Adrenal gland (tissue), 12 donors: ENCODE data around the gene ODAD3. TPM values are rescaled to one million over a fixed set of nuclear protein-coding genes. Genes with fewer than 3 reads are reported as not detected.

Experiments used
- DNase-seq, 7 donors: peaks; one replicate each; pipeline ENCODE4 v3.0.0-alpha.2; 2019 to 2020
- H3K27ac ChIP-seq, 5 donors: fragments of 200-600 bp; sonication (generic) in 4 of 5; 1 replicate in 3 of 5; 2 replicates in 2 of 5; pipeline versions ENCODE4 v1.5.1 to v1.8.0; 2016 to 2020; ENCODE audit warnings: mild to moderate bottlenecking in 1 of 5
- H3K27me3 ChIP-seq: fragments of 200-600 bp; 2 replicates; pipeline ENCODE4 v1.8.0; 2021
- H3K36me3 ChIP-seq, 2 donors: fragments of 200-600 bp; replicated peaks in 1 of 2; 1 replicate in 1 of 2; 2 replicates in 1 of 2; pipeline versions ENCODE4 v1.5.1 to v1.8.0; 2018 to 2022
- H3K4me1 ChIP-seq, 2 donors: fragments of 200-600 bp; replicated peaks in 1 of 2; 1 replicate in 1 of 2; 2 replicates in 1 of 2; pipeline versions ENCODE4 v1.5.1 to v1.8.0; 2018 to 2021
- H3K4me3 ChIP-seq, 4 donors: fragments of 200-600 bp; sonication (generic) in 3 of 4; one replicate each; pipeline ENCODE4 v1.5.1; 2016 to 2018
- H3K9me3 ChIP-seq, 3 donors: fragments of 200-600 bp; sonication (generic) in 1 of 3; replicated peaks in 1 of 3; 1 replicate in 2 of 3; 2 replicates in 1 of 3; pipeline versions ENCODE4 v1.5.1 to v1.8.0; 2016 to 2021
- POLR2A ChIP-seq, 2 donors: fragments of 450-650 bp; IDR thresholded peaks; one replicate each; pipeline ENCODE4 v1.6.1; 2017; ENCODE audit warnings: antibody characterized with exemption in 2 of 2, mild to moderate bottlenecking in 2 of 2, moderate library complexity in 1 of 2
- WGBS, 4 donors: extraction: QIAGEN DNeasy Blood & Tissue Kit in 2 of 4; methylation state at CpG; one replicate each; pipeline versions ENCODE4 v1.1.5 to v1.1.7; 2013 to 2017; 5-methylcytosine and 5-hydroxymethylcytosine counted together
- intact Hi-C, 2 donors: fragments of 100-400 bp; cut with DNase I; formaldehyde crosslinking; loops; one replicate each; pipeline versions ENCODE4 v1.14.1 to v1.15.0; 2022 to 2023
- polyA plus RNA-seq, 3 donors: library from polyadenylated mRNA; stranded (reverse); fragments of 200-250 nt in 2 of 3; fragments of 350-450 nt in 1 of 3; fragmentation: Illumina TruSeq in 1 of 3; extraction: RNeasy Lipid Tissue Mini Kit (QIAGEN cat#74804) in 1 of 3; gene quantifications; one replicate each; pipeline ENCODE4 v1.2.3, GENCODE V29; 2013 to 2014
- small RNA-seq, 2 donors: library from RNA; depleted of rRNA; stranded (forward); fragments of <200 nt; gene quantifications; one replicate each; pipeline ENCODE3, GENCODE V24; 2016
- total RNA-seq, 9 donors: library from RNA; depleted of rRNA in 4 of 9; stranded (reverse); fragments of >200 nt in 4 of 9; fragments of 120-200 nt in 1 of 9; fragmentation: NEBNext Ultra II Directional in 1 of 9; extraction: Animal tissue kit (Norgen Biotek cat#: 25700) in 1 of 9; gene quantifications; one replicate each; pipeline versions ENCODE4 v1.1.0 to v1.2.4, GENCODE V29; 2013 to 2023
- TF ChIP-seq, protein P1 (sequence below), 6 experiments: fragments of 450-650 bp in 4 of 6; fragments of 200-600 bp in 2 of 6; sonication (generic) in 1 of 6; IDR thresholded peaks; 1 replicate in 5 of 6; 2 replicates in 1 of 6; pipeline versions ENCODE4 v1.5.1 to v1.8.0; 2016 to 2021; ENCODE audit warnings: antibody characterized with exemption in 6 of 6, mild to moderate bottlenecking in 2 of 6, moderate library complexity in 1 of 6
- donor health status: healthy with polysubstance abuse.
- donor health status: Bipolar disorder and iron deficiency.
- donor health status: DM: yes; HTN: yes; CAD: no.
- donor health status: DM: no; HTN: no; CAD: no.
- donor health status: DM: no; HTN: no; CAD: no.
- donor health status: DM: yes; HTN: yes; CAD: no.

The ODAD3 gene
- total and polyA plus RNA-seq, 12 donors = 0.69 to 7.9 (median 3.3) TPM

GRCh38 chr19:11373885-11374432 is 61.0 kb downstream of the ODAD3 start:
- 31 to 53% (median 45%) methylated on average over 11 of the region's 11 CpGs for WGBS, 4 donors
- Histone ChIP-seq H3K36me3 (no peaks in the 10 kb centered on the region), H3K27me3 (no peaks in the 10 kb centered on the region), H3K27ac (peak overlapping the region in 4 of 5 donors; percentile 78 to 97 (median 88)), H3K4me3 (peak overlapping the region in 2 of 4 donors; percentile 47 to 55), H3K4me1 (peaks cover 35 to 47% of the 10 kb centered on the region in 2 donors), H3K9me3 (no peaks in the 10 kb centered on the region)
- intact Hi-C loops = no loop called here
- DNase-seq = no peak
- TF ChIP-seq, protein P1, sequence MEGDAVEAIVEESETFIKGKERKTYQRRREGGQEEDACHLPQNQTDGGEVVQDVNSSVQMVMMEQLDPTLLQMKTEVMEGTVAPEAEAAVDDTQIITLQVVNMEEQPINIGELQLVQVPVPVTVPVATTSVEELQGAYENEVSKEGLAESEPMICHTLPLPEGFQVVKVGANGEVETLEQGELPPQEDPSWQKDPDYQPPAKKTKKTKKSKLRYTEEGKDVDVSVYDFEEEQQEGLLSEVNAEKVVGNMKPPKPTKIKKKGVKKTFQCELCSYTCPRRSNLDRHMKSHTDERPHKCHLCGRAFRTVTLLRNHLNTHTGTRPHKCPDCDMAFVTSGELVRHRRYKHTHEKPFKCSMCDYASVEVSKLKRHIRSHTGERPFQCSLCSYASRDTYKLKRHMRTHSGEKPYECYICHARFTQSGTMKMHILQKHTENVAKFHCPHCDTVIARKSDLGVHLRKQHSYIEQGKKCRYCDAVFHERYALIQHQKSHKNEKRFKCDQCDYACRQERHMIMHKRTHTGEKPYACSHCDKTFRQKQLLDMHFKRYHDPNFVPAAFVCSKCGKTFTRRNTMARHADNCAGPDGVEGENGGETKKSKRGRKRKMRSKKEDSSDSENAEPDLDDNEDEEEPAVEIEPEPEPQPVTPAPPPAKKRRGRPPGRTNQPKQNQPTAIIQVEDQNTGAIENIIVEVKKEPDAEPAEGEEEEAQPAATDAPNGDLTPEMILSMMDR (IDR thresholded peaks at IDR 0.05) = no peak
- no peak for TF ChIP-seq POLR2A (IDR thresholded peaks at IDR 0.05)

- intact Hi-C loops = no loop called here
- no peaks in the 10 kb centered on the region for H3K36me3 ChIP-seq
- H3K4me3 ChIP-seq = no peak overlapping the region
- TF ChIP-seq, protein P1 (IDR thresholded peaks at IDR 0.05) = no peak
- TF ChIP-seq POLR2A (IDR thresholded peaks at IDR 0.05) = no peak
- H3K27me3 ChIP-seq = no peaks in the 10 kb centered on the region
- H3K4me1 ChIP-seq = peaks cover 33 to 40% of the 10 kb centered on the region in 2 donors
- peak in 1 of 7 donors; percentile 88 for DNase-seq
- H3K9me3 ChIP-seq = no peaks in the 10 kb centered on the region
- 55 to 58% (median 57%) methylated on average over 10 of the region's 10 CpGs for WGBS, 4 donors
- H3K27ac ChIP-seq = peak overlapping the region in 1 of 5 donors; percentile 97
Measured at GRCh38 chr19:11373166-11373884, 61.6 kb downstream of the ODAD3 start.

- Histone ChIP-seq H3K4me3 (no peak overlapping the region), H3K27me3 (no peaks in the 10 kb centered on the region), H3K27ac (no peak overlapping the region), H3K4me1 (peaks cover 10 to 14% of the 10 kb centered on the region in 2 donors), H3K9me3 (no peaks in the 10 kb centered on the region), H3K36me3 (peaks cover 0 to 9% of the 10 kb centered on the region in 2 donors)
- intact Hi-C loops = no loop called here
- no peak for DNase-seq
- TF ChIP-seq, protein P1 (IDR thresholded peaks at IDR 0.05) = no peak
- TF ChIP-seq POLR2A (IDR thresholded peaks at IDR 0.05) = no peak
- WGBS, 4 donors = 91 to 96% (median 94%) methylated on average over 2 of the region's 2 CpGs
Measured at GRCh38 chr19:11370744-11371143, 64.2 kb downstream of the ODAD3 start.

Small RNA genes within 50 kb of the gene (small RNA-seq; reads per million reads assigned to genes)
- 0 reads per million in 2 donors for gene RF00019

Other genes starting within 250 kb of the ODAD3 start
- gene KANK2, start 237.6 kb downstream of the ODAD3 start, total RNA-seq = 100 to 1,000 TPM in 7 of 9 donors, 10 to 100 TPM in 2; 23.7 to 395 (median 137) TPM
- gene KANK2, start 237.6 kb downstream of the ODAD3 start, polyA plus RNA-seq = 100 to 1,000 TPM in 1 of 3 donors, 10 to 100 TPM in 2; 44.4 to 149 (median 62.7) TPM
- gene ANGPTL8, start 195.5 kb downstream of the ODAD3 start, total RNA-seq = 1 to 10 TPM in 2 of 9 donors, under 1 TPM in 4, not detected in 3; 0.33 to 1.8 (median 0.61) TPM
- 10 to 100 TPM in 1 of 3 donors, 1 to 10 TPM in 1, not detected in 1; 4.2 to 10.0 TPM for gene ANGPTL8, start 195.5 kb downstream of the ODAD3 start, polyA plus RNA-seq
- gene DOCK6, start 172.6 kb downstream of the ODAD3 start, total RNA-seq = 100 to 1,000 TPM in 1 of 9 donors, 10 to 100 TPM in 8; 14.5 to 101 (median 34.1) TPM
- 100 to 1,000 TPM in 1 of 3 donors, 10 to 100 TPM in 1, 1 to 10 TPM in 1; 4.5 to 152 (median 77.1) TPM for gene DOCK6, start 172.6 kb downstream of the ODAD3 start, polyA plus RNA-seq
- gene TSPAN16, start 139.0 kb downstream of the ODAD3 start, total RNA-seq = not detected
- not detected for gene TSPAN16, start 139.0 kb downstream of the ODAD3 start, polyA plus RNA-seq
- gene RAB3D, start 95.5 kb downstream of the ODAD3 start, total RNA-seq = 10 to 100 TPM in 6 of 9 donors, 1 to 10 TPM in 3; 4.2 to 23.9 (median 13.4) TPM
- 1 to 10 TPM; 2.6 to 4.3 (median 3.3) TPM for gene RAB3D, start 95.5 kb downstream of the ODAD3 start, polyA plus RNA-seq
- 1,000 to 10,000 TPM in 1 of 9 donors, 100 to 1,000 TPM in 8; 185 to 1,314 (median 282) TPM for gene TMEM205, start 88.9 kb downstream of the ODAD3 start, total RNA-seq
- 100 to 1,000 TPM; 135 to 306 (median 207) TPM for gene TMEM205, start 88.9 kb downstream of the ODAD3 start, polyA plus RNA-seq
- 10 to 100 TPM; 24.1 to 83.7 (median 57.5) TPM for gene CCDC159, start 88.6 kb downstream of the ODAD3 start, total RNA-seq
- gene CCDC159, start 88.6 kb downstream of the ODAD3 start, polyA plus RNA-seq = 100 to 1,000 TPM in 2 of 3 donors, 10 to 100 TPM in 1; 33.8 to 479 (median 238) TPM
- 10 to 100 TPM in 8 of 9 donors, 1 to 10 TPM in 1; 8.5 to 46.8 (median 42.6) TPM for gene PLPPR2, start 79.7 kb downstream of the ODAD3 start, total RNA-seq
- gene PLPPR2, start 79.7 kb downstream of the ODAD3 start, polyA plus RNA-seq = 10 to 100 TPM; 12.1 to 57.0 (median 39.9) TPM
- 1 to 10 TPM; 2.6 to 5.5 (median 4.2) TPM for gene SWSAP1, start 60.5 kb downstream of the ODAD3 start, total RNA-seq
- gene SWSAP1, start 60.5 kb downstream of the ODAD3 start, polyA plus RNA-seq = 1 to 10 TPM; 2.1 to 8.4 (median 6.0) TPM
- gene EPOR, start 50.8 kb downstream of the ODAD3 start, total RNA-seq = 10 to 100 TPM; 15.7 to 37.9 (median 23.8) TPM
- gene EPOR, start 50.8 kb downstream of the ODAD3 start, polyA plus RNA-seq = 10 to 100 TPM in 2 of 3 donors, 1 to 10 TPM in 1; 6.8 to 74.0 (median 49.3) TPM
- 10 to 100 TPM; 10.3 to 63.9 (median 33.0) TPM for gene RGL3, start 15.8 kb downstream of the ODAD3 start, total RNA-seq
- gene RGL3, start 15.8 kb downstream of the ODAD3 start, polyA plus RNA-seq = 100 to 1,000 TPM in 1 of 3 donors, 10 to 100 TPM in 2; 24.2 to 207 (median 64.1) TPM
- 100 to 1,000 TPM in 8 of 9 donors, 10 to 100 TPM in 1; 64.4 to 359 (median 246) TPM for gene PRKCSH, start 514 bp upstream of the ODAD3 start, total RNA-seq
- gene PRKCSH, start 514 bp upstream of the ODAD3 start, polyA plus RNA-seq = 100 to 1,000 TPM; 142 to 228 (median 177) TPM
- 1 to 10 TPM in 3 of 9 donors, under 1 TPM in 3, not detected in 3; 0.11 to 5.4 (median 0.72) TPM for gene ELAVL3, start 45.9 kb upstream of the ODAD3 start, total RNA-seq
- 1 to 10 TPM in 2 of 3 donors, under 1 TPM in 1; 0.47 to 1.5 (median 1.2) TPM for gene ELAVL3, start 45.9 kb upstream of the ODAD3 start, polyA plus RNA-seq
- gene ZNF653, start 70.7 kb upstream of the ODAD3 start, total RNA-seq = 10 to 100 TPM in 6 of 9 donors, 1 to 10 TPM in 3; 4.2 to 18.4 (median 11.5) TPM
- gene ZNF653, start 70.7 kb upstream of the ODAD3 start, polyA plus RNA-seq = 10 to 100 TPM in 2 of 3 donors, 1 to 10 TPM in 1; 5.1 to 37.7 (median 23.2) TPM
- 10 to 100 TPM; 47.7 to 99.7 (median 62.4) TPM for gene ECSIT, start 94.0 kb upstream of the ODAD3 start, total RNA-seq
- 100 to 1,000 TPM in 2 of 3 donors, 10 to 100 TPM in 1; 28.7 to 122 (median 102) TPM for gene ECSIT, start 94.0 kb upstream of the ODAD3 start, polyA plus RNA-seq
- gene CNN1, start 103.7 kb upstream of the ODAD3 start, total RNA-seq = 10 to 100 TPM in 3 of 9 donors, 1 to 10 TPM in 5, under 1 TPM in 1; 0.94 to 20.5 (median 7.5) TPM
- 10 to 100 TPM; 15.5 to 76.5 (median 40.9) TPM for gene CNN1, start 103.7 kb upstream of the ODAD3 start, polyA plus RNA-seq
- 10 to 100 TPM; 24.4 to 67.6 (median 48.7) TPM for gene ELOF1, start 124.1 kb upstream of the ODAD3 start, total RNA-seq
- gene ELOF1, start 124.1 kb upstream of the ODAD3 start, polyA plus RNA-seq = 100 to 1,000 TPM in 2 of 3 donors, 10 to 100 TPM in 1; 60.7 to 127 (median 119) TPM
- gene ACP5, start 142.5 kb upstream of the ODAD3 start, total RNA-seq = 10 to 100 TPM in 5 of 9 donors, 1 to 10 TPM in 4; 1.4 to 28.8 (median 10.9) TPM
- gene ACP5, start 142.5 kb upstream of the ODAD3 start, polyA plus RNA-seq = 100 to 1,000 TPM in 1 of 3 donors, 1 to 10 TPM in 2; 6.5 to 152 (median 9.0) TPM
- 10 to 100 TPM in 5 of 9 donors, 1 to 10 TPM in 4; 6.3 to 16.6 (median 10.7) TPM for gene ZNF627, start 162.4 kb upstream of the ODAD3 start, total RNA-seq
- 10 to 100 TPM in 1 of 3 donors, 1 to 10 TPM in 2; 3.8 to 12.0 (median 3.9) TPM for gene ZNF627, start 162.4 kb upstream of the ODAD3 start, polyA plus RNA-seq